Activated B cell treated with CpG ODN at 0.5 μM for 24 hours (primary cell): Measurements from ENCODE around the gene BRF1. TPM values are rescaled to one million over a fixed set of nuclear protein-coding genes. Genes with fewer than 3 reads are reported as not detected.

Experiments
- ATAC-seq: fragments of 200-7000 bp; cut with Tn5 transposase; one replicate; pipeline ENCODE4 v1.10.0; 2021; ENCODE audit warnings: low read depth, mild to moderate bottlenecking, moderate library complexity
- CTCF ChIA-PET: fragments of 350-600 bp; sonication (Branson Sonifier 250); formaldehyde crosslinking; loops from one replicate; lab custom pipeline; 2021; ENCODE audit warnings: antibody characterized with exemption; lab: Charles Lee
- POLR2A ChIA-PET: fragments of 350-600 bp; sonication (Branson Sonifier 250); formaldehyde crosslinking; loops from one replicate; lab custom pipeline; 2021; ENCODE audit warnings: antibody characterized with exemption; lab: Charles Lee
- DNase-seq: peaks from one replicate; pipeline ENCODE4 v3.0.0; 2022
- H3K27ac Mint-ChIP-seq: one replicate; pipeline ENCODE4 v1.8.0; 2020; ENCODE audit warnings: mixed read lengths
- H3K27me3 Mint-ChIP-seq: one replicate; pipeline ENCODE4 v1.8.0; 2021; ENCODE audit warnings: mixed read lengths
- H3K36me3 Mint-ChIP-seq: one replicate; pipeline ENCODE4 v1.8.0; 2021; ENCODE audit warnings: low read depth, mixed read lengths
- H3K4me1 Mint-ChIP-seq: one replicate; pipeline ENCODE4 v1.8.0; 2021; ENCODE audit warnings: mixed read lengths
- H3K4me3 Mint-ChIP-seq: one replicate; pipeline ENCODE4 v1.8.0; 2020; ENCODE audit warnings: mild to moderate bottlenecking, mixed read lengths
- H3K9me3 Mint-ChIP-seq: one replicate; pipeline ENCODE4 v1.8.0; 2020; ENCODE audit warnings: mixed read lengths
- intact Hi-C: fragments of 100-400 bp; cut with micrococcal nuclease; formaldehyde crosslinking; loops from one replicate; pipeline ENCODE4 v1.15.1; 2024
- total RNA-seq: library from RNA; stranded (reverse); gene quantifications from 2 replicates; pipeline ENCODE4 v1.2.3, GENCODE V29; 2022
- TF ChIP-seq, protein P1 (sequence below): fragments of 200-600 bp; IDR thresholded peaks from one replicate; pipeline ENCODE4 v1.8.0; 2022; ENCODE audit warnings: antibody characterized with exemption, mild to moderate bottlenecking

The BRF1 gene
- total RNA-seq, 1 donor from 2014 or later, result 32.8 TPM

DNA sequence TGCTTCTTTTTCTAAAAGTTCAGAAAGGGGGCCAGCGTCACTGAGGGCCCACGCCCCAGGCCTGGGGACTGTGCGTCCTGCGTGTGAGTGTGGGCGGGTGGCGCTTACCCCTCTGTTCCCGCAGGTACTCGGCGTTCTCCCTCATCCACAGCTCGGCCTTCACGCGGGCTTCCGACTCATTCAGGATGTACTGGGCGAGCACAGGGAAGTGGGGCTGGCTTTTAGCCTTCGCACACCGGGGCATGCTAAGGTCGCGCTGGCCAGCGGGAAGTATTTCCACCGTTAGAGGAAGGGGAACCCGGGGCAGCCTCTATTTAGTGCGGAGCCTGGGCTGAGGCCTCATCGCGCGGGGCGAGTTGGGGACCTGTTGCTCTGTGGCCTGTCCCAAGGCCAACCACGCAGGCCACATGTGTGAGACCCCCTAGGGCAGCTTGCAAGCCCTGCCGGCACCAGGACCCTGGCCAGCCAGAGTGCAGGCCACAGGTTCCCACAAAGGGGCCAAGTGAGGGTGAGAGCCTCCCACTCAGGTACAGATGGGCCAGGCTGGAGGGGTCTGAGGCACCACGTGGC is 81.7 kb downstream of the BRF1 start:
- H3K4me1 Mint-ChIP-seq, result no peaks in the 10 kb centered on the region
- H3K9me3 Mint-ChIP-seq, result no peaks in the 10 kb centered on the region
- H3K27ac Mint-ChIP-seq, result no peak overlapping the region
- no peaks in the 10 kb centered on the region for H3K27me3 Mint-ChIP-seq
- ChIA-PET CTCF (no interaction called here), POLR2A (no interaction called here)
- TF ChIP-seq, protein P1, sequence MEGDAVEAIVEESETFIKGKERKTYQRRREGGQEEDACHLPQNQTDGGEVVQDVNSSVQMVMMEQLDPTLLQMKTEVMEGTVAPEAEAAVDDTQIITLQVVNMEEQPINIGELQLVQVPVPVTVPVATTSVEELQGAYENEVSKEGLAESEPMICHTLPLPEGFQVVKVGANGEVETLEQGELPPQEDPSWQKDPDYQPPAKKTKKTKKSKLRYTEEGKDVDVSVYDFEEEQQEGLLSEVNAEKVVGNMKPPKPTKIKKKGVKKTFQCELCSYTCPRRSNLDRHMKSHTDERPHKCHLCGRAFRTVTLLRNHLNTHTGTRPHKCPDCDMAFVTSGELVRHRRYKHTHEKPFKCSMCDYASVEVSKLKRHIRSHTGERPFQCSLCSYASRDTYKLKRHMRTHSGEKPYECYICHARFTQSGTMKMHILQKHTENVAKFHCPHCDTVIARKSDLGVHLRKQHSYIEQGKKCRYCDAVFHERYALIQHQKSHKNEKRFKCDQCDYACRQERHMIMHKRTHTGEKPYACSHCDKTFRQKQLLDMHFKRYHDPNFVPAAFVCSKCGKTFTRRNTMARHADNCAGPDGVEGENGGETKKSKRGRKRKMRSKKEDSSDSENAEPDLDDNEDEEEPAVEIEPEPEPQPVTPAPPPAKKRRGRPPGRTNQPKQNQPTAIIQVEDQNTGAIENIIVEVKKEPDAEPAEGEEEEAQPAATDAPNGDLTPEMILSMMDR, result no peak
- peaks cover 66% of the 10 kb centered on the region for H3K36me3 Mint-ChIP-seq
- intact Hi-C loops, result no loop called here
- no peak for ATAC-seq
- H3K4me3 Mint-ChIP-seq, result no peak overlapping the region
- no peak for DNase-seq

- H3K27ac Mint-ChIP-seq, result no peak overlapping the region
- ATAC-seq (no peak), DNase-seq (no peak)
- no peaks in the 10 kb centered on the region for H3K27me3 Mint-ChIP-seq
- intact Hi-C loops, result no loop called here
- H3K9me3 Mint-ChIP-seq, result no peaks in the 10 kb centered on the region
- CTCF ChIA-PET, result no interaction called here
- no peaks in the 10 kb centered on the region for H3K4me1 Mint-ChIP-seq
- peaks cover 60% of the 10 kb centered on the region for H3K36me3 Mint-ChIP-seq
- TF ChIP-seq, protein P1, result no peak
- no peak overlapping the region for H3K4me3 Mint-ChIP-seq
- POLR2A ChIA-PET, result no interaction called here
These were observed 82.2 kb downstream of the BRF1 start for GRCh38 chr14:105218611-105219010.

- TF ChIP-seq, protein P1, result no peak
- POLR2A ChIA-PET, result no interaction called here
- Mint-ChIP-seq H3K27ac (no peak overlapping the region), H3K36me3 (peaks cover 59% of the 10 kb centered on the region), H3K27me3 (no peaks in the 10 kb centered on the region), H3K4me3 (no peak overlapping the region), H3K4me1 (no peaks in the 10 kb centered on the region), H3K9me3 (no peaks in the 10 kb centered on the region)
- no peak for ATAC-seq
- no peak for DNase-seq
- intact Hi-C loops, result no loop called here
- CTCF ChIA-PET, result no interaction called here
These were observed 83.0 kb downstream of the BRF1 start for GRCh38 chr14:105217774-105218173.

- ChIA-PET CTCF (no interaction called here), POLR2A (no interaction called here)
- TF ChIP-seq, protein P1, result no peak
- H3K9me3 Mint-ChIP-seq, result no peaks in the 10 kb centered on the region
- H3K36me3 Mint-ChIP-seq, result peaks cover 54% of the 10 kb centered on the region
- H3K4me3 Mint-ChIP-seq, result no peak overlapping the region
- ATAC-seq (no peak), DNase-seq (no peak)
- intact Hi-C loops, result no loop called here
- no peaks in the 10 kb centered on the region for H3K4me1 Mint-ChIP-seq
- H3K27me3 Mint-ChIP-seq, result no peaks in the 10 kb centered on the region
- H3K27ac Mint-ChIP-seq, result no peak overlapping the region
These were observed 84.1 kb downstream of the BRF1 start for GRCh38 chr14:105216490-105217247.

DNA sequence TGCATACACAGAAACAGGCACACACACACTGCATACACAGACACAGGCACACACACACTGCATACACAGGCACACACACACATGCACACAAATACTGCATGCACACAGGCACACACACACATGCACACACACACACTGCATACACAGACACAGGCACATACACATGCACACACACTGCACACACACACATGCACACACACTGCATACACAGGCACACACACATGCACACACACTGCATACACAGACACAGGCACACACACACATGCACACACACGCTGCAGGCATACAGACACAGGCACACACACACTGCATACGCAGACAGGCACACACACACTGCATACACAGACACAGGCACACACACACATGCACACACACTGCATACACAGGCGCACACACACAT is 85.2 kb downstream of the BRF1 start:
- Mint-ChIP-seq H3K36me3 (peaks cover 51% of the 10 kb centered on the region), H3K27ac (no peak overlapping the region), H3K4me3 (no peak overlapping the region), H3K27me3 (no peaks in the 10 kb centered on the region), H3K9me3 (no peaks in the 10 kb centered on the region), H3K4me1 (no peaks in the 10 kb centered on the region)
- intact Hi-C loops, result no loop called here
- DNase-seq (no peak), ATAC-seq (no peak)
- CTCF ChIA-PET, result no interaction called here
- TF ChIP-seq, protein P1, result no peak
- POLR2A ChIA-PET, result no interaction called here
